Measurements from ENCODE around the gene UBE2E2.

- TF ChIP-seq ZNF687 (CRISPR knock-in tag; IDR thresholded peaks at IDR 0.05) (no peak), POLR2AphosphoS5 (IDR thresholded peaks at IDR 0.05; ENCODE audit: low read depth, low read length) (no peak), RXRA (CRISPR knock-in tag; IDR thresholded peaks at IDR 0.05) (no peak), DR1 (CRISPR knock-in tag; IDR thresholded peaks at IDR 0.05) (no peak), JUND (CRISPR knock-in tag; IDR thresholded peaks at IDR 0.05) (no peak), CHD2 (IDR thresholded peaks at IDR 0.05; ENCODE audit: low read depth, low read length) (no peak), RAD21 (CRISPR knock-in tag; IDR thresholded peaks at IDR 0.05) (no peak), CSRNP1 (CRISPR knock-in tag; IDR thresholded peaks at IDR 0.05) (no peak), ZBTB39 (CRISPR knock-in tag; IDR thresholded peaks at IDR 0.05) (no peak), GABPA (IDR thresholded peaks at IDR 0.05; ENCODE audit: low read depth, low read length) (no peak), GABPA (CRISPR knock-in tag; IDR thresholded peaks at IDR 0.05; ENCODE audit: low read depth) (no peak)
Observed at GRCh38 chr3:23602971-23603370, 399.8 kb downstream of the UBE2E2 start.

Measured in HepG2 (cell line).